K562 (cell line): ENCODE results near the gene ATOH8. TPM values are rescaled to one million over a fixed set of nuclear protein-coding genes. Genes with fewer than 3 reads are reported as not detected.
A peak's percentile ranks its signal among the peaks of the same experiment; 100 is the strongest.

Experiments
- ATAC-seq: fragments of 200-7000 bp; cut with Tn5 transposase; 3 replicates; pipeline ENCODE4 v1.9.1; 2020; ENCODE audit warnings: moderate library complexity
- BruUV-seq: library from RNA; stranded (reverse); fragments of 400-500 nt; replicated peaks from 2 replicates; lab custom pipeline; 2021; lab: Mats Ljungman, UMichigan
- CTCF ChIA-PET: fragments of 300-600 bp; formaldehyde crosslinking; extraction: SDS; loops from one replicate; lab custom pipeline; 2021; ENCODE audit warnings: low intra/inter-chr PET ratio; lab: Yijun Ruan, JAX
- POLR2A ChIA-PET: fragments of 300-600, 350-650 bp; sonication (Branson Sonifier 250); formaldehyde crosslinking; extraction: SDS; loops from one replicate; lab custom pipeline; 2021; ENCODE audit warnings: antibody characterized with exemption, inconsistent platforms; lab: Yijun Ruan, JAX
- DNase-seq, 4 experiments: peaks; one replicate each; pipeline versions ENCODE4 v3.0.0 to v3.0.0-alpha.2; 2011 to 2018; ENCODE audit warnings: low spot score in 3 of 4, mixed read lengths in 3 of 4; ENCODE audit errors: extremely low read depth in 1 of 4
- FAIRE-seq: peaks from 2 replicates; lab custom pipeline; 2011; peaks lifted over from hg19 to GRCh38; lab: Jason Lieb, UNC
- H2AFZ ChIP-seq: 2 replicates; pipeline ENCODE4 v1.6.0; 2011; ENCODE audit warnings: low read depth, low read length, control low read depth, inconsistent platforms
- H3K27ac ChIP-seq: fragments of 200-600 bp; 3 replicates; pipeline ENCODE4 v1.8.0; 2011; ENCODE audit warnings: low read depth, mild to moderate bottlenecking, control low read depth, inconsistent platforms, low read length, moderate library complexity, mixed read lengths; ENCODE audit errors: extremely low read depth
- H3K27me3 ChIP-seq, 2 experiments: fragments of 300-600 bp in 1 of 2; 2 replicates in 1 of 2; 3 replicates in 1 of 2; pipeline versions ENCODE4 v1.6.0 to v1.8.0; 2011; ENCODE audit warnings: inconsistent platforms in 2 of 2, low read length in 2 of 2, mild to moderate bottlenecking in 1 of 2, mixed read lengths in 1 of 2, moderate library complexity in 1 of 2; ENCODE audit not compliant: control insufficient read depth in 2 of 2, insufficient read depth in 2 of 2
- H3K36me3 ChIP-seq: fragments of 300-600 bp; 3 replicates; pipeline ENCODE4 v1.8.0; 2011; ENCODE audit warnings: mild to moderate bottlenecking, low read length, inconsistent platforms; ENCODE audit not compliant: control insufficient read depth, insufficient read depth
- H3K4me1 ChIP-seq, 2 experiments: fragments of 200-600 bp in 1 of 2; replicated peaks in 1 of 2; 2 replicates in 1 of 2; 3 replicates in 1 of 2; pipeline versions ENCODE4 v1.5.1 to v1.8.0; 2011; ENCODE audit warnings: inconsistent platforms in 2 of 2, low read length in 2 of 2, mild to moderate bottlenecking in 1 of 2, mixed read lengths in 1 of 2, moderate library complexity in 1 of 2; ENCODE audit not compliant: control insufficient read depth in 2 of 2, insufficient read depth in 2 of 2
- H3K4me2 ChIP-seq: 2 replicates; pipeline ENCODE4 v1.6.1; 2011; ENCODE audit warnings: low read length, control low read depth, inconsistent platforms, mixed read lengths; ENCODE audit not compliant: insufficient read depth
- H3K4me3 ChIP-seq: fragments of 200-600 bp; sonication (generic), shearing (Covaris generic); 2 replicates; pipeline ENCODE4 v1.5.1; 2016; ENCODE audit warnings: control low read depth, inconsistent platforms
- H3K79me2 ChIP-seq: fragments of 200-600 bp; 3 replicates; pipeline ENCODE4 v1.8.0; 2011; ENCODE audit warnings: low read length, inconsistent platforms; ENCODE audit not compliant: control insufficient read depth, insufficient read depth
- H3K9ac ChIP-seq, 2 experiments: 2 replicates each; pipeline versions ENCODE4 v1.6.0 to v1.6.1; 2011; ENCODE audit warnings: low read depth in 2 of 2, low read length in 2 of 2, control low read depth in 1 of 2, inconsistent platforms in 1 of 2, mild to moderate bottlenecking in 1 of 2, mixed read lengths in 1 of 2; ENCODE audit not compliant: insufficient read depth in 1 of 2
- H3K9me1 ChIP-seq: one replicate; pipeline ENCODE4 v1.6.0; 2011; ENCODE audit warnings: inconsistent platforms, mild to moderate bottlenecking, low read length, moderate library complexity; ENCODE audit not compliant: control insufficient read depth, insufficient read depth
- H3K9me3 ChIP-seq: replicated peaks from 2 replicates; pipeline ENCODE4 v1.5.1; 2011; ENCODE audit warnings: low read depth, low read length, inconsistent platforms; ENCODE audit not compliant: control insufficient read depth, insufficient read depth
- H4K20me1 ChIP-seq: replicated peaks from 2 replicates; pipeline ENCODE4 v1.6.1; 2011; ENCODE audit warnings: low read length, inconsistent platforms, mixed read lengths; ENCODE audit not compliant: control insufficient read depth, insufficient read depth
- CBFA2T3 ChIP-seq: fragments of 450-650 bp; IDR thresholded peaks from 2 replicates; pipeline ENCODE4 v1.6.1; 2017
- LARP7 ChIP-seq: fragments of 450-650 bp; IDR thresholded peaks from 2 replicates; pipeline ENCODE4 v1.6.1; 2016
- MCM3 ChIP-seq: fragments of 450-650 bp; IDR thresholded peaks from 2 replicates; pipeline ENCODE4 v1.6.1; 2016
- MCM5 ChIP-seq: fragments of 450-650 bp; IDR thresholded peaks from 2 replicates; pipeline ENCODE4 v1.6.1; 2016; ENCODE audit warnings: low read depth
- RBM14 ChIP-seq: fragments of 200-400 bp; formaldehyde crosslinking; IDR thresholded peaks from 2 replicates; pipeline ENCODE4 v1.6.1; 2018; ENCODE audit warnings: low read depth, mild to moderate bottlenecking, low read length, moderate library complexity, borderline replicate concordance; ENCODE audit not compliant: insufficient read depth
- U2AF2 ChIP-seq: fragments of 200-400 bp; formaldehyde crosslinking; optimal IDR thresholded peaks from 2 replicates; pipeline ENCODE3; 2017; ENCODE audit warnings: low read depth, mild to moderate bottlenecking, low read length
- YY1 ChIP-seq, 3 experiments: IDR thresholded peaks; 2 replicates each; pipeline ENCODE4 v1.6.1; 2011; ENCODE audit warnings: low read length in 2 of 3, mild to moderate bottlenecking in 2 of 3, moderate library complexity in 2 of 3, borderline replicate concordance in 1 of 3, control low read depth in 1 of 3, low read depth in 1 of 3; ENCODE audit not compliant: insufficient read depth in 3 of 3, insufficient replicate concordance in 2 of 3, control insufficient read depth in 1 of 3, insufficient read length in 1 of 3; ENCODE audit errors: extremely low read depth in 1 of 3
- ZNF347 ChIP-seq: fragments of 450-650 bp; formaldehyde crosslinking; IDR thresholded peaks from 2 replicates; pipeline ENCODE4 v1.4.0; 2020; ENCODE audit warnings: low read depth, mild to moderate bottlenecking, moderate library complexity
- ZNF639 ChIP-seq, 2 experiments: fragments of 200-800 bp in 1 of 2; sonication (Bioruptor generic) in 1 of 2; sonication (generic) in 1 of 2; formaldehyde crosslinking in 1 of 2; IDR thresholded peaks in 1 of 2; conservative IDR thresholded peaks in 1 of 2; 2 replicates each; pipeline versions ENCODE4 v1.5.0 to v1.6.1; 2016 to 2020; ENCODE audit warnings: missing compliant biosample characterization in 1 of 2, missing genetic modification characterization in 1 of 2, missing genetic modification reagents in 1 of 2
- WGBS: fragments of 100-300 bp; shearing (Covaris generic); methylation state at CpG from one replicate; pipeline ENCODE4 v1.1.6; 2016; ENCODE audit warnings: low coverage, mixed read lengths; ENCODE audit not compliant: insufficient coverage; ENCODE audit errors: missing lambda C conversion rate; 5-methylcytosine and 5-hydroxymethylcytosine counted together
- in situ Hi-C: fragments of 300-500 bp; cut with MboI; formaldehyde crosslinking; loops from 4 replicates; pipeline ENCODE4 v1.15.0; 2018; ENCODE audit warnings: inconsistent platforms, mixed read lengths
- intact Hi-C: fragments of 100-400 bp; cut with micrococcal nuclease; formaldehyde crosslinking; loops from 2 replicates; pipeline ENCODE4 v1.14.2; 2022
- polyA plus RNA-seq, 8 experiments: library from polyadenylated mRNA; depleted of rRNA in 4 of 8; stranded (reverse) in 5 of 8; unstranded in 3 of 8; fragments of >200 nt; fragmentation: Nextera tagmentation in 2 of 8; fragmentation: Illumina TruSeq in 1 of 8; extraction: Ambion mirVana in 2 of 8; extraction: Trizol in 1 of 8; gene quantifications; 2 replicates each; pipeline versions ENCODE4 v1.2.1 to v1.2.3, GENCODE V29; 2011 to 2014; ENCODE audit warnings: inconsistent platforms in 1 of 8, missing spikeins in 1 of 8
- total RNA-seq, 7 experiments: library from RNA; depleted of rRNA in 6 of 7; stranded (reverse); fragments of >200 nt in 6 of 7; fragmentation: Illumina TruSeq in 2 of 7; extraction: Trizol in 2 of 7; gene quantifications; 2 replicates each; pipeline versions ENCODE4 v1.2.1 to v1.2.3, GENCODE V29; 2011 to 2021; ENCODE audit warnings: low replicate concordance in 1 of 7

The ATOH8 gene
- total and polyA plus RNA-seq, 9 of the 15 experiments (the other 6 are each of a cell fraction or from before 2014, with no cell fraction given), result not detected

- intact Hi-C loops, result loop anchor here (10.0 kb wide), 1 partner anchor 326 kb away; no protein-coding TSS in a partner anchor
- Histone ChIP-seq H3K4me1 (peaks cover 0 to 17% of the 10 kb centered on the region in 2 experiments; a peak in 2 of 5 replicates), H3K4me2 (no peak overlapping the region), H3K36me3 (no peaks in the 10 kb centered on the region), H4K20me1 (no peaks in the 10 kb centered on the region; the same call in 1 of the 2 replicates), H3K27me3 (peaks cover 39 to 76% of the 10 kb centered on the region in 2 experiments), H2AFZ (no peak overlapping the region), H3K27ac (no peak overlapping the region), H3K9me1 (peaks cover 5% of the 10 kb centered on the region), H3K79me2 (no peaks in the 10 kb centered on the region), H3K9me3 (no peaks in the 10 kb centered on the region), H3K9ac (0 out of 4 replicates have a peak overlapping the region, but pooled peaks of 1 of the 2 experiments have one; percentile 32), H3K4me3 (no peak overlapping the region)
- POLR2A ChIA-PET, result no interaction called here
- ATAC-seq (no peak), DNase-seq (no peak), FAIRE-seq (no peak)
- 1% methylated on average over 19 of the region's 19 CpGs for WGBS
- no TSS peak for BruUV-seq
- CTCF ChIA-PET, result no interaction called here
- TF ChIP-seq YY1 (IDR thresholded peaks at IDR 0.05; ENCODE audit: borderline replicate concordance in 1 of 3, control insufficient read depth in 1 of 3, extremely low read depth in 1 of 3, insufficient read depth in 3 of 3, insufficient read length in 1 of 3, insufficient replicate concordance in 2 of 3, low read depth in 1 of 3, low read length in 2 of 3), result no peak
- in situ Hi-C loops, result no loop called here
These were observed 4.8 kb downstream of the ATOH8 start for GRCh38 chr2:85758361-85759256.

- no peak overlapping the region for H3K4me3 ChIP-seq
- H3K9me3 ChIP-seq, result no peaks in the 10 kb centered on the region
- ATAC-seq (no peak), FAIRE-seq (no peak), DNase-seq (no peak)
- H3K79me2 ChIP-seq, result no peaks in the 10 kb centered on the region
- no TSS peak for BruUV-seq
- in situ Hi-C loops (no loop called here), intact Hi-C loops (loop anchor here (10.0 kb wide), 1 partner anchor 326 kb away; no protein-coding TSS in a partner anchor)
- peaks cover 0 to 11% of the 10 kb centered on the region in 2 experiments; a peak in 1 of 5 replicates for H3K4me1 ChIP-seq
- H3K9ac ChIP-seq, result no peak overlapping the region
- H3K9me1 ChIP-seq, result peaks cover 5% of the 10 kb centered on the region
- WGBS, result 3% methylated on average over 5 of the region's 5 CpGs
- no peak overlapping the region for H2AFZ ChIP-seq
- H3K27ac ChIP-seq, result no peak overlapping the region
- no peak overlapping the region for H3K4me2 ChIP-seq
- ChIA-PET POLR2A (interaction anchor here (0.6 kb wide), 1 partner anchor 125 kb away, joined by 3 read pairs; no protein-coding TSS in a partner anchor), CTCF (no interaction called here)
- H3K27me3 ChIP-seq, result peaks cover 41 to 76% of the 10 kb centered on the region in 2 experiments
- no peaks in the 10 kb centered on the region; the same call in none of the 2 replicates for H4K20me1 ChIP-seq
- no peaks in the 10 kb centered on the region for H3K36me3 ChIP-seq
- TF ChIP-seq ZNF639 (CRISPR knock-in tag; conservative IDR thresholded peaks at IDR 0.05 in 1 of 2, IDR thresholded peaks at IDR 0.05 in 1 of 2) (no peak), MCM5 (no peak), MCM3 (no peak), ZNF347 (CRISPR knock-in tag) (no peak), LARP7 (no peak), CBFA2T3 (no peak), U2AF2 (no peak), RBM14 (no peak)
These were observed 5.4 kb downstream of the ATOH8 start for GRCh38 chr2:85759257-85759613.
